ENCODE results near the gene KRT73.

Gene KRT73

DNA sequence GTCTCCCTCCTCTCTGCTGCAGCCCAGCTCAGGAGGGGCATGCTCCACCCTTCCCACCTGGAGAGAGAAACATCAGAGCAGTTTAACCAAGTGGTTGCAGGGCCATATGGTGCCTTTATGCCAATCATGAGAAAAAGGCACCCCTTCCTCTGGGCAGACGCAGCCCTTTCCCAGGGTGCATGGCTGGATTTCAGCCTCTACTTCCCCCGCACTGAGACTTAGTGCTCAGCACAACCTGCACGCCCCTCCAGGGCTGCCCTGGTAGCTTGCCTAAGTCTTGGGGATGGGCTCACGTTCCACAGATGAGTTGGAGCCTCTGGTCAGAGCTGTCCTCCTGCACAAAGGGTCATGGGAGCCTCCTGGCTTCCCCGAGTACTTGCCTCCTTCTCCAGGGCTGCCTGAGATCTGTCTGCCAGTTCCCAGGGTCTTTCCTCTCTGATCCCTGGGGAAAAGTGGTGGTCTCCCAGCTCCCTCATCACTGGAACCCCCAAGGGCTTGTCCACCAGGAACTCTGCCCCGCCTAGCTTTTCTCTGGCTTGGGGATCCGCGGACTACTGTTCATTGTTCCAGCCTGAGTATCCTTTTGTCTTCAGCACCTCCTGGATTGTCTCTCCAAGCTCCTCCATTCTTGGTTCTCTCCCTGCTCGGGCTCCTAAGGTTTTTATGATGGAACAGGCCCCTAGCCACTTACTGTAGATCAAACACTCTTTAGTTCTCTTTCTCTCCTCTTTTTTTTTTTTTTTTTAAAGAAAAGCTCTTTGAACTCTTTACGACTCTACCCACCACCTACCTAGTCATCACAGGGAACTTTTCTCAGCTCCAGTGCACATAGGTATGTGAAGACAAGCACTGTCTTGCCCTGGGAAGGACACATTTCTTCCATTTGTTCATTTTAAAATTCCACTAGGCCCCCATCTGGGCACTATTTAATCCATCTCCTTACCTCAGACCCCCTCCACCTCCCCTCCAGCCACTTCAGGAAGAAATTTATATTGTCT, 38.6 kb downstream of the KRT73 start:
- DNase-seq (ENCODE audit: low read depth, low spot score) = no peak
- H3K4me3 ChIP-seq (ENCODE audit: low read depth, low read length) = no peak overlapping the region
- ChIA-PET CTCF (interaction anchor here (0.9 to 23.1 kb wide), 8 partner anchors 10 to 423 kb away, joined by 3 to 951 read pairs (median 18); partner anchors contain the start of gene KRT74), POLR2A (interaction anchor here (0.6 kb wide), 1 partner anchor 103 kb away, joined by 3 read pairs; no protein-coding TSS in a partner anchor)
- TF ChIP-seq, protein P1, sequence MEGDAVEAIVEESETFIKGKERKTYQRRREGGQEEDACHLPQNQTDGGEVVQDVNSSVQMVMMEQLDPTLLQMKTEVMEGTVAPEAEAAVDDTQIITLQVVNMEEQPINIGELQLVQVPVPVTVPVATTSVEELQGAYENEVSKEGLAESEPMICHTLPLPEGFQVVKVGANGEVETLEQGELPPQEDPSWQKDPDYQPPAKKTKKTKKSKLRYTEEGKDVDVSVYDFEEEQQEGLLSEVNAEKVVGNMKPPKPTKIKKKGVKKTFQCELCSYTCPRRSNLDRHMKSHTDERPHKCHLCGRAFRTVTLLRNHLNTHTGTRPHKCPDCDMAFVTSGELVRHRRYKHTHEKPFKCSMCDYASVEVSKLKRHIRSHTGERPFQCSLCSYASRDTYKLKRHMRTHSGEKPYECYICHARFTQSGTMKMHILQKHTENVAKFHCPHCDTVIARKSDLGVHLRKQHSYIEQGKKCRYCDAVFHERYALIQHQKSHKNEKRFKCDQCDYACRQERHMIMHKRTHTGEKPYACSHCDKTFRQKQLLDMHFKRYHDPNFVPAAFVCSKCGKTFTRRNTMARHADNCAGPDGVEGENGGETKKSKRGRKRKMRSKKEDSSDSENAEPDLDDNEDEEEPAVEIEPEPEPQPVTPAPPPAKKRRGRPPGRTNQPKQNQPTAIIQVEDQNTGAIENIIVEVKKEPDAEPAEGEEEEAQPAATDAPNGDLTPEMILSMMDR (IDR thresholded peaks at IDR 0.05; ENCODE audit: insufficient read depth, low read length, missing control alignments) = no peak

DNA sequence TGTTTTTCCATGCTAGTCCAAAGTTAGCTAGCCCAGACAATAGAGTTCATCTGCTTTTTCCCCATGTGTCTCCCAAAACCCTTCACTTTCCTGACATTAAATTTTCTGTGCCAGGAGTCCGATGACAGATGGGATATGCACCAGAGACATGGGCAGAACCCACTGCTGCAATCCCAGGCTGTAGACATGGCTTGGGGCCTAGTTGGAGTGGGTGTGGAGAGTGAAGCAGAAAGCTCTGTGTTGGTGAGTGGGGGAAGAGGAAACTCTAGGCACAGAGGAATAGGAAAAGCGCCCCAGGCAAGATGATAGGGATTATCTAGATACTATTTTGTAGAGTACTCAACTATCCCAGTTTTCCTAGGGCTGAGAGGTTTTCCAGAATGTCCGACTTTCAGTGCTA, 39.9 kb downstream of the KRT73 start:
- ChIA-PET CTCF (interaction anchor here (0.6 to 23.1 kb wide), 6 partner anchors 8 to 422 kb away, joined by 3 to 951 read pairs (median 54); partner anchors contain the start of gene KRT74), POLR2A (interaction anchor here (0.9 kb wide), 1 partner anchor 431 kb away, joined by 3 read pairs; no protein-coding TSS in a partner anchor)
- TF ChIP-seq, protein P1 (IDR thresholded peaks at IDR 0.05; ENCODE audit: insufficient read depth, low read length, missing control alignments) = no peak
- DNase-seq (ENCODE audit: low read depth, low spot score) = no peak
- H3K4me3 ChIP-seq (ENCODE audit: low read depth, low read length) = no peak overlapping the region

DNA sequence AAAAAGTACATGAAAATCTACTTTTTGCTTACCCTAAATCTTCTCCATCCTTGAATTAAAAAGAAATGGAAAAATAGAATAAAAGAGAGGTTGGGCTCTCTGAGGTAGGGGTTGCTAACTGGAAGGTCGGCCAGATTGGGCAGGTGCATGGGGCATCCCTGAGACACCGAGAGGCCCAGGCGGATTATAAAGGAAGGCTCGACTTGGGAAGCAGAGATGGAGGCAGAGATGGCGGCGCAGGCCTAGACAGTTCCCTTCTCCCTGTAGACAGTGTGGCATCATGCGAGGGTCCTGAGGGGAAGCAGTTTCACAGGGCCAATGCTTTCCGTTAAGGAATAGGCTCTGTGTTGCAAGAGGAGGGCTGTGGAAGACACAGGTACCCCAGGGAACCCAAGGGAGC, 41.0 kb downstream of the KRT73 start:
- ChIA-PET CTCF (interaction anchor here (1.0 to 23.1 kb wide), 2 partner anchors 205 to 297 kb away, joined by 3 to 951 read pairs; no protein-coding TSS in a partner anchor), POLR2A (no interaction called here)
- TF ChIP-seq, protein P1 (IDR thresholded peaks at IDR 0.05; ENCODE audit: insufficient read depth, low read length, missing control alignments) = no peak
- H3K4me3 ChIP-seq (ENCODE audit: low read depth, low read length) = no peak overlapping the region
- no peak for DNase-seq (ENCODE audit: low read depth, low spot score)

DNA sequence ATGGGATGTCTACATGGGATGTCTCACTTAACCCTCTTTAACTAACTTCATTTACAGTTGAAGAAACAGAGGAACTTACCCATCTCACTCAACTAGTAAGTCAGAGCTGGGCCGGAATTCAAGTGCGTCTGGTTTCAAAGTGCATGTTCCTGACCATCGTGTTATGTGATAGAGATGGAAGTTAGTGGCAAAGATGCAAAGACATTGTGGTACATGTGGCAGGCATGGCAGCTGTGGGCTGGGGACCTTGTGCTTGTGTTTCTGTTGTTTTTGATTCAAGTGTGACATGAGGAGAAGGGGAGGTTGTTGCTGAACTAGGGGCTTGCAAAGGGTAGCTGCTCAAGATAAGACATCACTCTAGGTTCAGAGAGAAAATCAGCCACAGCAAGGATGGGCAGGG, 42.4 kb downstream of the KRT73 start:
- H3K4me3 ChIP-seq (ENCODE audit: low read depth, low read length) = no peak overlapping the region
- ChIA-PET CTCF (interaction anchor here (1.0 to 23.1 kb wide), 3 partner anchors 204 to 405 kb away, joined by 3 to 951 read pairs (median 3); no protein-coding TSS in a partner anchor), POLR2A (no interaction called here)
- DNase-seq (ENCODE audit: low read depth, low spot score) = no peak
- TF ChIP-seq, protein P1 (IDR thresholded peaks at IDR 0.05; ENCODE audit: insufficient read depth, low read length, missing control alignments) = no peak

DNA sequence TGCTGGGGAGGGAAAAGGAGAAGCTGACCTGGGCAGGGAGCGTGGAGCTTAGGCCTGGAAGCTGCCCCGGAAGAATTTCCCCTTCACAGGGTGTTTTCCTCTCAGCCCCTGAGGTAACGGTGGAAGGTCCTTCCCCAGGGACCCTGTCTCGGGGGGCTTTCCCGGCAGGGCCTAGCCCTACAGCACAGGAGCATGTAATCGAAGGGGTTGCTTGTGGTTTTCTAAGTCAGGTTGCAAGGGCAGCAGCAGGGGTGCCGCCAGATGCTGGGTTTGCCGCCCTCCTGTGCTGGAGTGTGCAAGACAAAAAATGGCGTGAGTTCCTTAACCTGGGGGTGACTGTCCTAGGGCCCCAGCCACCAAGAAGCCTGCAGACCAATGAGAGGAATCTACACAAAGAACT, 43.1 kb downstream of the KRT73 start:
- TF ChIP-seq, protein P1 (IDR thresholded peaks at IDR 0.05; ENCODE audit: insufficient read depth, low read length, missing control alignments) = no peak
- CTCF ChIA-PET = interaction anchor here (1.3 to 23.1 kb wide), 4 partner anchors 7 to 406 kb away, joined by 3 to 951 read pairs (median 46); no protein-coding TSS in a partner anchor

DNA sequence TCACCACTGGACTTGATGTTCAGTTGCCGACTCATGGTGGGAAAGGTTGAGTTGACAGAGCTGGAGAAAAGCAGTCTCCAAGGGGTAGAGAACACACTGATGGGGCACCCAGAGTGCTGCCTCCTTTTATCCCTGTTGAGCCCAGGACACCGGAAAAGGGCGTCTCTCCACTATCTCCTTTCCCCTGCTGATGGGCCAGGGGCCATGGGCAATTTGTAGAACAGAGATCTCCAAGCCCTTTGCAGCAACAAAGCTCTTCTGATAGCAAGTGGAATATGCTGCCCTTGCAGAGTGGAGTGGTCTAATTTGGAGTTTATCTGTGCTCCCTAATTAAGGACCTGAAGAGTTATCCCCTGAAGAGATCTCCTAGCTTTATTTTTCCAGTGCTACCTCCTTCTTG, 44.6 kb downstream of the KRT73 start, which contains the start of gene KRT74:
Gene KRT74, minus strand, starts transcription at position 101 of the 400 bp plus-strand sequence. Its CDS starts 66 bp downstream, at position 35.
- no peak for DNase-seq (ENCODE audit: low read depth, low spot score)
- no peak within 1 kb of the TSS for H3K4me3 ChIP-seq (ENCODE audit: low read depth, low read length)
- ChIA-PET CTCF (interaction anchor here (0.6 to 23.1 kb wide), 4 partner anchors 8 to 301 kb away, joined by 3 to 951 read pairs (median 46); no protein-coding TSS in a partner anchor), POLR2A (no interaction called here)
- TF ChIP-seq, protein P1 (IDR thresholded peaks at IDR 0.05; ENCODE audit: insufficient read depth, low read length, missing control alignments) = no peak

More for the DNA sequence above, 43.1 kb downstream of the KRT73 start:
- DNase-seq (ENCODE audit: low read depth, low spot score) = no peak
- H3K4me3 ChIP-seq (ENCODE audit: low read depth, low read length) = no peak overlapping the region
- POLR2A ChIA-PET = no interaction called here

Data from AG04449 (cell line).